ENCODE measurements around the gene EPS8L2.
"Not testable (repeated sequence)": the region's sequence is repeated elsewhere in the genome, so short reads cannot be mapped to it uniquely, and the experiment has no call there.

Gene EPS8L2

GRCh38 chr11:689625-690024, 16.4 kb upstream of the EPS8L2 start:
- in situ Hi-C loops (cut with MboI; ENCODE audit: low sequenced_read_pairs): no loop called here

- in situ Hi-C loops (cut with MboI; ENCODE audit: low sequenced_read_pairs): not testable (repeated sequence)
Measured at GRCh38 chr11:690244-690643, 15.8 kb upstream of the EPS8L2 start.

DNA sequence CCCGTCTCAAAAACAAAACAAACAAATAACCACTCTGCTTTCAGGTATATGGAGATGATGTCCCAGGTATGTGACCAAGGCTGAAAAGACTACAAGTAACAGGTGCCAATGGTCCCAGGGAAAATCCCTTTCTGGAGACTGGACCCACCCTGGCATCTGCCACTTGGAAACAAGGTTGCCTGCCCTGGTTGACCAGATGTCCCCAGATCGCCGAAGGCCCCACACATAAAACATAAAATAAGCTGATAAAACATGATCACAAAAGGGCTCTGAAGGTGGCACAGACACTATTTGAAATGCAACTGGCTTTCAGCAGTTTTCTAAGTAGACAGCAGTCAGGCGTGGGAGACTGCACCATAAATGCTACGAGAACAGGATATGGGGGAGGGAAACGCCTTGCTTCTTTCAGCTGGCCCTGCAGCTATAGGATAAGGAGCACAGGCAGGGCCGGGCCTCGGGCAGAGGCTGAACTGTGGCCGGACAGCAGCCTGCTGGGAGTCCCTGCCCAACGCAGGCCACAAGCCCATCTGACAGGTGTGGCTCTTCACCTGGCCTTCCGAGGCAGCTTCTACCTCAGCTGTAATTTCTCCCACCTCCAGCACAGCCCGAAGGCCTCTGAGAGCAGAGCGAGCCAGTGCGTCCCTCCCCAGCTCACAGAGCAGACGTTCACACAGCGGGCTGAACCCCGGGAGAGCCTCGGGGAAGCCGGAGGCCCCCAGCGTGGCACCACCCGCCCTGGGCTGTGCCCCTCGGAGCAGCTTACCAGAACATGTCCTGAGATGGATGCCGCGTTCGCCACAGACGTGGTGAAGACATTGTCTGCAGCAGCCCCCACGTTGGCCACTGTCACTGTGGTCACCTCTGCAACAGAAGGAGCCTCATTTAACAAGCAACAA, 15.0 kb upstream of the EPS8L2 start:
- in situ Hi-C loops (cut with MboI; ENCODE audit: low sequenced_read_pairs): no loop called here

GRCh38 chr11:691710-692590, 14.1 kb upstream of the EPS8L2 start:
- in situ Hi-C loops (cut with MboI; ENCODE audit: low sequenced_read_pairs): no loop called here

DNA sequence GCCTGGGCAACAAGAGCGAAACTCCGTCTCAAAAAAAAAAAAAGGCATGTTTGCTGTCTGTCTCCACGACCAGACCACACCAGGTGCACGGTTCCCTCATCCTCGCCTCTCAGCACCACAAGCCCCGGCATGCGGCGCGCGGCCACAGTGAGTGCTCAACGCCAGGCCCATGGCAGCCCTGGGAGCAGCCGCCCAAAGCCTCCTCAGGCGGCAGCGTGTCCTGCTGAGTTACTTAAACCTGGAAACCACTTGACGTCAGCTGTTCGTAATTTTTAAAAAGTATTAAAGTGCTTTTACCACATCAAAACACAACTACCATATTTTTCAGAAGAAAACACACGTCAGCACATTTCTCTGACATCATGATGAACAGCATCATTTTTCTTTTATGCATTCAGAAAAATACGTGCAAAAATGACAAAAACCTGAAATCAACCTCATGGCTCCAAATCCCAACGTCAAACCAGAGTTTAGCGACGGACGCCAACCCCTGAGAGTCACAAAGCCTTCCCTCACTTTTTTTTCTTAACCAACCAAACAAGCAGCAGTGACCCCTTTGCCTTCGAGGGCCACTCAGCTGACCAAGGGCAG, 13.1 kb upstream of the EPS8L2 start:
- in situ Hi-C loops (cut with MboI; ENCODE audit: low sequenced_read_pairs): no loop called here

DNA sequence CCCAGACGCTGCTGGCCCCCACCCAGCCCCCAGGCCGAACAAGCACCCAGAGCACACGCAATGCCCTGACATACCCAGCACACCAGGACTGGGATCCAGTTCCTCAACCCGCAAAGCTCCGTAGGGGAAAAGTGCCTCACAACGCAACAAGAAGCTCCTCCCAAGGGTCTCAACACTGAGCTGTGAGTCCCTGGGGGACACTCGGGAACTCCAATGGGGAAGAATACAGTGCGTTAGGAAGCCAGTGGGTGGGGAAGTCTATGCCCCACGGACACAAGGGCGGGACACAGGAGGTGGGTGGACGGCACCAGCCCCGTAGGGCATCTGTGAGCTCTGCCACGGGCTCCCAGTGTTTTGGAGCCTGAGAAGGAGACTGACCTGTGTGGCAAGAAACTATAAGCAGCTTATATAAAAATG, 12.6 kb upstream of the EPS8L2 start:
- in situ Hi-C loops (cut with MboI; ENCODE audit: low sequenced_read_pairs): no loop called here

- in situ Hi-C loops (cut with MboI; ENCODE audit: low sequenced_read_pairs): no loop called here
Measured at GRCh38 chr11:693887-694562, 12.0 kb upstream of the EPS8L2 start.

- in situ Hi-C loops (cut with MboI; ENCODE audit: low sequenced_read_pairs): no loop called here
Measured at GRCh38 chr11:694563-695287, 11.3 kb upstream of the EPS8L2 start, which contains the start of gene DEAF1. TSS of gene DEAF1 (minus strand) at chr11:695222. CDS start at chr11:695047, 175 bp downstream.

DNA sequence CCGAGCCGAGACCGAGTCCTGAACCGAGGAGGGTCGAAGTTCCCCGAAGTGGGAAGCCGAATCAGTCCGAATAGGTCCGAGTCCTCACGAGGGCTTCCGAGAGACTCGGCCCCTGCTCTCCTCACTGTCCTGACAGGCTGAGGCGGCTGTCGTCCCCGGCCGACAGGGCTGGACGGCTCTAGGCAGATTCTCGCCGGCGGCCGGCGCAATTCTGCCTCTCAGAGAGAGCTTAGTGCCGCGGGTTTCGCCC, 10.8 kb upstream of the EPS8L2 start:
- in situ Hi-C loops (cut with MboI; ENCODE audit: low sequenced_read_pairs): no loop called here

GRCh38 chr11:695538-696248, 10.3 kb upstream of the EPS8L2 start, which contains the start of gene TMEM80:
TSS of gene TMEM80 (plus strand) at chr11:695816. CDS start at chr11:695828, 12 bp downstream.
- in situ Hi-C loops (cut with MboI; ENCODE audit: low sequenced_read_pairs): no loop called here

DNA sequence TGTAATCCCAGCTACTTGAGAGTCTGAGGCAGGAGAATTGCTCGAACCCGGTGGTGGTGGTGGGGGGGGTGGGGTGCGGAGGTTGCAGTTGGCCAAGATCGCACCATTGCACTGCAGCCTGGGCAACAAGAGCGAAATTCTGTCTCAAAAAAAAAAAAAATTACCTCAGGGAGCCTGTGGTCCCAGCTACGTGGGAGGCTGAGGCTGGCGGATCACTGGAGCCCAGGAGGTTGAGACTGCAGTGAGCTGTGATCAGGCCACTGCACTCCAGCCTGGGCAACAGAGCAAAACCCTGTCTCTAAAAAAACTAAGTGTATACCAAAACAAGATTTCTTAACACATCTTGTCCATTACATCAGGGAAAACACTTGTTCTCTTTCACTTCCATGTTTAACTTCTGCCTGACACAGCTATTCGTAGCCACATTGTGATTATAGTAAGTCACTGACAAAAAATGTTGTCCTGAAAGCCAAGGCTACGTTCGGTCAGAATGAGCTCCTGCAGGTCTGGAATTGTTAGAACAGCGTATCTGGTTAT, 9.0 kb upstream of the EPS8L2 start:
- in situ Hi-C loops (cut with MboI; ENCODE audit: low sequenced_read_pairs): no loop called here

DNA sequence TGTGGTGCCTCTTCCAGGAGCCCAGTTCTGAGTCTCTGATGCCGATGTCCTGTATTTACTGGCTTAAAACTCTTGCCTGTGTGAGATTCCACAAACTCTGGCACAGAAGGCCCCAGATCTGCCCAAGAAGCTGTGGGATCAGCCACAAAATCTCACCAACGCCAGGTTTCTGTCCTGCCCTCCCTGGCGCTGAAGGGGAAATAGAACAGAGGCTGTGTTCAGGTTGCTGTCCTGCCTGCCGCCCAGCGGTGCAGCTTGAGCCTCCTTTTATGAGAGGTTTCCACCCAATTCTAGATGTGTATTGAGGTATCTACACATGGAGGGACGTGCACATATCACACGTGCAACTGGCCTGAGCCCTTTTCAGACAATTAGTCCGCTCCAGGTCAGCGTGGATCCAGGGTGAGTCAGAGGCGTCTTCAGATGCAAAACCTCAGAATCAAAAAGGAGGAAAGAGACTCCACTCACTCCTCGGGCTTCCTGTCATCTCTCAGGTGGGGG, 8.2 kb upstream of the EPS8L2 start:
- in situ Hi-C loops (cut with MboI; ENCODE audit: low sequenced_read_pairs): no loop called here

GRCh38 chr11:698493-699115, 7.4 kb upstream of the EPS8L2 start:
- in situ Hi-C loops (cut with MboI; ENCODE audit: low sequenced_read_pairs): no loop called here

DNA sequence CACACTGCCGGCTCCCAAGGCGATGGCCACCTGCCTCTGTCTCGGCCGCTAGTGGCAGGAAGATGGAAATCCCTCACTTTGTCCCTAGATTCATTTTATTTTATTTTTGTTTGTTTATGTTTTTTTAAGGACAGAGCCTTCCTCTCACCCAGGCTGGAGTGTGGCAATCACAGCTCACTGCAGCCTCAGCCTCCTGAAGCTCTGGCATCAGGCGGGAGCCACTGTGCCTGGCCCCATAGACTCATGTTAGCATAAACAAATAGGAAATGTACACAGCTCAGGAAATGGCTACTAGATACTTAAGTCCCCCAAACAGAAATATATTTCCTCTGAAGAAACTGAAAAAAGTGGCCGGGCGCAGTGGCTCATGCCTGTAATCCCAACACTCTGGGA, 6.9 kb upstream of the EPS8L2 start:
- in situ Hi-C loops (cut with MboI; ENCODE audit: low sequenced_read_pairs): no loop called here

DNA sequence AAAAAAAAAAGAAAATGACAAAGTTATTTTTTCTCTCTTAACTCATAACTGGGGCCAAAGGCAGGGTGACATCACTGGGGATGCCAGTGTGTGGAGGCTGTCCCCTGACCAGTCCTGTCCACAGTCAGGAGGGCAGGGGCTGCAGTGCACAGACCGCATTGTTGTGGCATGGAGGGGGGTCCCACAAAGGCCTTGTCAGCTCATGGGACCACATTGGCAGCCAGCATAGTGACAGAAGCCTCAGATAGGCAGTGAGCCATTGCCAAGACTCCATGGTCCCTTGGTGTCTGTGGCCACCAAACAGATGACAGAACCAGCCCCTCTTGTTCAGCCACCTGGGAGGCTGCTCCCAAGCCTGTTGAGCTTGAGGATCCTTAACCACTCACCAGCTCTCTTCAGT, 6.3 kb upstream of the EPS8L2 start:
- in situ Hi-C loops (cut with MboI; ENCODE audit: low sequenced_read_pairs): loop anchor here (25.0 kb wide), 1 partner anchor 137 kb away; the partner anchor contains the start of genes LMNTD2 and RASSF7

- in situ Hi-C loops (cut with MboI; ENCODE audit: low sequenced_read_pairs): loop anchor here (25.0 kb wide), 1 partner anchor 140 kb away; the partner anchor contains the start of genes LMNTD2 and RASSF7
Measured at GRCh38 chr11:701741-702461, 4.1 kb upstream of the EPS8L2 start.

Data from HL-60/S4 (cell line).